Activated CD4-positive, alpha-beta T cell treated with anti-CD3 and anti-CD28 coated beads, Interleukin-2, amount 50 U/mL, for 24 hours (primary cell): Measurements from ENCODE around the gene FGD5.

Experiments used
- DNase-seq, 2 donors: peaks; one replicate each; pipeline ENCODE4 v3.0.0-alpha.2; 2020; ENCODE audit warnings: low read depth in 1 of 2, low spot score in 1 of 2

The FGD5 gene

DNA sequence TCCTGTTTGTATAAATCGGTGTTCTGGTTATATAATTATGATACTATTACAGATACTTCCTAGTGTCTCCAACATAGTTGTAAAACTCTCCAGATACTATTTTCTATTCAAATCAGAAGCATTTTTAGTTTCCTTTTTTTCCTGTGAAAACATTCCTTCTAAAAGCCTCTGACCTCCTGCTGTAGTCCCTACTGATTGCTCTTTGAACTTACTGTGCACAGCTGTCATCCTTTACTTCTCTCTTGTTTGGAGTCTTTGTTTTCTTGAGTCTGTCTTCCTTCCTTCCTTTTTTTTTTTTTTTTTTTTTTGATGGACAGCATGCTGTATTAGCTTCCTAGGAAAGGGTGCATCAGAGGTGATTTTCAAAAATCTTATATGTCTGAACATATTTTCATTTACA is 157.6 kb downstream of the FGD5 start:
- no peak for DNase-seq

DNA sequence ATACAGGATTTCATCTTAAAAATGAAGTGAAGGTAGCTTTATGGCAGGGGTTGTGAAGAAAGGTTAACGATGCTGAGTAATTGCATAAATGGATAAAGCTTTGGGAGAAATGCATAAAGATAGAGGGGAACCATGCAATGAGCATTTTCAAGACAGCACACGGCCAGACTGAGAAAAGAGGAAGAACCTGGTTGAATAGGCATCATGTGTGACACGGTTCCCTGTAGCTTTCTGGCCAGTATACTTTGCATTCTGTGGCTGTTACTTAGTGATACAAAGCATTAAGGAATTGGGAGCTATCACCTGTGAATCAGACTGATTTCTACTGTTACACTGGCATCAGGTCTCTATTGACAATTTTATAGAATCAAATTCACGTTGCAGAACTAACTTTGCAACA is 161.9 kb downstream of the FGD5 start:
- no peak for DNase-seq
